Activated B cell treated with CpG ODN at 0.5 μM for 24 hours (primary cell): Measurements from ENCODE around the gene SLC37A1. TPM values are rescaled to one million over a fixed set of nuclear protein-coding genes. Genes with fewer than 3 reads are reported as not detected.

Experiments
- ATAC-seq: fragments of 200-7000 bp; cut with Tn5 transposase; one replicate; pipeline ENCODE4 v1.10.0; 2021; ENCODE audit warnings: low read depth, mild to moderate bottlenecking, moderate library complexity
- CTCF ChIA-PET: fragments of 350-600 bp; sonication (Branson Sonifier 250); formaldehyde crosslinking; loops from one replicate; lab custom pipeline; 2021; ENCODE audit warnings: antibody characterized with exemption; lab: Charles Lee
- POLR2A ChIA-PET: fragments of 350-600 bp; sonication (Branson Sonifier 250); formaldehyde crosslinking; loops from one replicate; lab custom pipeline; 2021; ENCODE audit warnings: antibody characterized with exemption; lab: Charles Lee
- DNase-seq: peaks from one replicate; pipeline ENCODE4 v3.0.0; 2022
- H3K27ac Mint-ChIP-seq: one replicate; pipeline ENCODE4 v1.8.0; 2020; ENCODE audit warnings: mixed read lengths
- H3K27me3 Mint-ChIP-seq: one replicate; pipeline ENCODE4 v1.8.0; 2021; ENCODE audit warnings: mixed read lengths
- H3K36me3 Mint-ChIP-seq: one replicate; pipeline ENCODE4 v1.8.0; 2021; ENCODE audit warnings: low read depth, mixed read lengths
- H3K4me1 Mint-ChIP-seq: one replicate; pipeline ENCODE4 v1.8.0; 2021; ENCODE audit warnings: mixed read lengths
- H3K4me3 Mint-ChIP-seq: one replicate; pipeline ENCODE4 v1.8.0; 2020; ENCODE audit warnings: mild to moderate bottlenecking, mixed read lengths
- H3K9me3 Mint-ChIP-seq: one replicate; pipeline ENCODE4 v1.8.0; 2020; ENCODE audit warnings: mixed read lengths
- CTCF ChIP-seq: fragments of 200-600 bp; IDR thresholded peaks from one replicate; pipeline ENCODE4 v1.8.0; 2022; ENCODE audit warnings: antibody characterized with exemption, mild to moderate bottlenecking
- intact Hi-C: fragments of 100-400 bp; cut with micrococcal nuclease; formaldehyde crosslinking; loops from one replicate; pipeline ENCODE4 v1.15.1; 2024
- total RNA-seq: library from RNA; stranded (reverse); gene quantifications from 2 replicates; pipeline ENCODE4 v1.2.3, GENCODE V29; 2022

Gene SLC37A1
- total RNA-seq, 1 donor from 2014 or later: 47.9 TPM

- Mint-ChIP-seq H3K27me3 (no peaks in the 10 kb centered on the region), H3K4me1 (peaks cover 22% of the 10 kb centered on the region), H3K9me3 (no peaks in the 10 kb centered on the region), H3K36me3 (no peaks in the 10 kb centered on the region), H3K27ac (no peak overlapping the region), H3K4me3 (no peak overlapping the region)
- ChIA-PET POLR2A (no interaction called here), CTCF (no interaction called here)
- no peak for TF ChIP-seq CTCF
- ATAC-seq: no peak
- DNase-seq: no peak
- intact Hi-C loops: no loop called here
Measured at GRCh38 chr21:42509244-42509643, 4.4 kb upstream of the SLC37A1 start.

GRCh38 chr21:42512346-42513034 is 1.2 kb upstream of the SLC37A1 start:
- ChIA-PET CTCF (interaction anchor here (0.9 to 1.6 kb wide), 3 partner anchors 15 to 23 kb away, joined by 3 to 4 read pairs (median 3); no protein-coding TSS in a partner anchor), POLR2A (interaction anchor here (0.6 to 6.1 kb wide), 6 partner anchors 9 to 22 kb away, joined by 3 to 91 read pairs (median 5); partner anchors contain the start of gene RSPH1)
- no peak for ATAC-seq
- no peaks in the 10 kb centered on the region for H3K27me3 Mint-ChIP-seq
- intact Hi-C loops: no loop called here
- TF ChIP-seq CTCF: no peak
- no peak for DNase-seq
- H3K9me3 Mint-ChIP-seq: no peaks in the 10 kb centered on the region
- H3K4me3 Mint-ChIP-seq: peak overlapping the region; percentile 86
- peaks cover 38% of the 10 kb centered on the region for H3K4me1 Mint-ChIP-seq
- H3K27ac Mint-ChIP-seq: peak overlapping the region; percentile 70
- H3K36me3 Mint-ChIP-seq: peaks cover 14% of the 10 kb centered on the region

GRCh38 chr21:42513985-42514882 is 582 bp downstream of the SLC37A1 start:
- no peaks in the 10 kb centered on the region for H3K9me3 Mint-ChIP-seq
- intact Hi-C loops: loop anchor here (1.0 kb wide), 5 partner anchors 10 to 54 kb away; partner anchors contain the start of gene RSPH1
- peak overlapping the region; percentile 84 for H3K4me3 Mint-ChIP-seq
- peaks cover 31% of the 10 kb centered on the region for H3K36me3 Mint-ChIP-seq
- CTCF ChIA-PET: interaction anchor here (0.6 to 1.8 kb wide), 3 partner anchors 20 to 47 kb away, joined by 3 to 8 read pairs (median 3); no protein-coding TSS in a partner anchor
- H3K27me3 Mint-ChIP-seq: no peaks in the 10 kb centered on the region
- ATAC-seq (peak; percentile 75), DNase-seq (peak; percentile 73)
- H3K27ac Mint-ChIP-seq: peak overlapping the region; percentile 87
- TF ChIP-seq CTCF: no peak
- POLR2A ChIA-PET: interaction anchor here (0.5 to 6.1 kb wide), 13 partner anchors 9 to 589 kb away, joined by 3 to 91 read pairs (median 5); partner anchors contain the start of gene RSPH1
- peaks cover 43% of the 10 kb centered on the region for H3K4me1 Mint-ChIP-seq

GRCh38 chr21:42514883-42515228 is 1.2 kb downstream of the SLC37A1 start:
- DNase-seq: no peak
- intact Hi-C loops: loop anchor here (1.0 kb wide), 5 partner anchors 9 to 55 kb away; partner anchors contain the start of gene RSPH1
- ATAC-seq: no peak
- POLR2A ChIA-PET: interaction anchor here (1.0 to 6.1 kb wide), 7 partner anchors 9 to 53 kb away, joined by 5 to 91 read pairs (median 7); partner anchors contain the start of gene RSPH1
- CTCF ChIA-PET: interaction anchor here (0.6 to 1.8 kb wide), 3 partner anchors 19 to 48 kb away, joined by 3 to 8 read pairs (median 3); no protein-coding TSS in a partner anchor
- peaks cover 48% of the 10 kb centered on the region for H3K4me1 Mint-ChIP-seq
- H3K9me3 Mint-ChIP-seq: no peaks in the 10 kb centered on the region
- H3K27me3 Mint-ChIP-seq: no peaks in the 10 kb centered on the region
- peak overlapping the region; percentile 53 for H3K27ac Mint-ChIP-seq
- TF ChIP-seq CTCF: no peak
- peaks cover 37% of the 10 kb centered on the region for H3K36me3 Mint-ChIP-seq
- peak overlapping the region; percentile 84 for H3K4me3 Mint-ChIP-seq
